Lower leg skin (tissue), 3 donors: ENCODE measurements around the gene NPAT.

ENCODE experiments used
- CTCF ChIP-seq, 3 donors: fragments of 450-650 bp; IDR thresholded peaks; one replicate each; pipeline ENCODE4 v1.5.1; 2016; ENCODE audit warnings: antibody characterized with exemption in 3 of 3, mild to moderate bottlenecking in 3 of 3, moderate library complexity in 2 of 3
- POLR2A ChIP-seq, 2 donors: fragments of 450-650 bp; IDR thresholded peaks; one replicate each; pipeline ENCODE4 v1.6.1; 2016 to 2017; ENCODE audit warnings: antibody characterized with exemption in 2 of 2, mild to moderate bottlenecking in 1 of 2, moderate library complexity in 1 of 2

GRCh38 chr11:108144615-108145014 lies 77.8 kb downstream of the NPAT start:
- TF ChIP-seq POLR2A (IDR thresholded peaks at IDR 0.05) (no peak), CTCF (IDR thresholded peaks at IDR 0.05) (no peak)
